NCI-H446 (cell line): Measurements from ENCODE around the gene ILDR1.
"Not testable (repeated sequence)": the region's sequence is repeated elsewhere in the genome, so short reads cannot be mapped to it uniquely, and the experiment has no call there.

Experiments
- DNase-seq, 2 experiments: peaks; one replicate each; lab custom pipeline; 2025; lab: John Stamatoyannopoulos, UW

The ILDR1 gene

GRCh38 chr3:121942116-121942786, 79.8 kb downstream of the ILDR1 start:
- DNase-seq = no peak

- no peak for DNase-seq
Measured at GRCh38 chr3:121941592-121941991, 80.5 kb downstream of the ILDR1 start.

GRCh38 chr3:121938141-121938855, 83.7 kb downstream of the ILDR1 start:
- DNase-seq = not testable (repeated sequence)
